GM12878 (cell line): Measurements from ENCODE around the gene ATP4A.

ENCODE experiments used
- BHLHE40 ChIP-seq, 2 experiments: fragments of 450-650 bp in 1 of 2; IDR thresholded peaks; 2 replicates each; pipeline ENCODE4 v1.6.1; 2011 to 2017; ENCODE audit warnings: low read depth in 2 of 2, borderline replicate concordance in 1 of 2, improper control_type of control experiment in 1 of 2, low read length in 1 of 2, mild to moderate bottlenecking in 1 of 2
- BRCA1 ChIP-seq: IDR thresholded peaks from 2 replicates; pipeline ENCODE4 v1.6.1; 2011; ENCODE audit warnings: low read depth, low read length, improper control_type of control experiment
- CBFB ChIP-seq: IDR thresholded peaks from 2 replicates; pipeline ENCODE4 v1.6.1; 2016; ENCODE audit warnings: antibody characterized with exemption, low read depth
- HDAC2 ChIP-seq: fragments of 200-600 bp; sonication (generic); IDR thresholded peaks from 2 replicates; pipeline ENCODE4 v1.6.1; 2017
- NBN ChIP-seq: fragments of 450-650 bp; IDR thresholded peaks from 2 replicates; pipeline ENCODE4 v1.6.1; 2016
- POLR2A ChIP-seq: IDR thresholded peaks from 2 replicates; pipeline ENCODE4 v1.6.1; 2011; ENCODE audit warnings: low read depth, mild to moderate bottlenecking, low read length
- POLR2AphosphoS5 ChIP-seq: IDR thresholded peaks from 2 replicates; pipeline ENCODE4 v1.6.1; 2011; ENCODE audit warnings: mild to moderate bottlenecking, low read length, inconsistent platforms
- RCOR1 ChIP-seq: conservative IDR thresholded peaks from 2 replicates; pipeline ENCODE4 v1.6.1; 2012; ENCODE audit warnings: low read depth, low read length, improper control_type of control experiment
- STAT1 ChIP-seq: fragments of 450-650 bp; conservative IDR thresholded peaks from 2 replicates; pipeline ENCODE4 v1.6.1; 2014; ENCODE audit warnings: antibody characterized with exemption, mild to moderate bottlenecking
- TAF1 ChIP-seq: IDR thresholded peaks from 2 replicates; pipeline ENCODE4 v1.6.1; 2011; ENCODE audit warnings: mild to moderate bottlenecking, low read depth, low read length, borderline replicate concordance
- TF ChIP-seq, protein P1 (sequence below), 3 experiments: IDR thresholded peaks in 2 of 3; conservative IDR thresholded peaks in 1 of 3; 2 replicates each; pipeline ENCODE4 v1.5.1; 2011; ENCODE audit warnings: low read depth in 3 of 3, low read length in 3 of 3, mild to moderate bottlenecking in 3 of 3, control low read depth in 2 of 3, moderate library complexity in 2 of 3, inconsistent platforms in 1 of 3, mixed read lengths in 1 of 3; ENCODE audit not compliant: control insufficient read depth in 2 of 3, insufficient read depth in 1 of 3; ENCODE audit errors: extremely low read depth in 1 of 3
- TF ChIP-seq, protein P2 (sequence below): IDR thresholded peaks from 2 replicates; pipeline ENCODE4 v1.6.1; 2011; ENCODE audit warnings: low read depth, mild to moderate bottlenecking, low read length, moderate library complexity, borderline replicate concordance; ENCODE audit errors: extremely low read depth
- TF ChIP-seq, protein P3 (sequence below): fragments of 450-650 bp; IDR thresholded peaks from 2 replicates; pipeline ENCODE4 v1.6.1; 2016; ENCODE audit warnings: mild to moderate bottlenecking, moderate library complexity, borderline replicate concordance
- TF ChIP-seq, protein P4 (sequence below): IDR thresholded peaks from 2 replicates; pipeline ENCODE4 v1.6.1; 2011; ENCODE audit warnings: low read depth, low read length, improper control_type of control experiment, borderline replicate concordance

DNA sequence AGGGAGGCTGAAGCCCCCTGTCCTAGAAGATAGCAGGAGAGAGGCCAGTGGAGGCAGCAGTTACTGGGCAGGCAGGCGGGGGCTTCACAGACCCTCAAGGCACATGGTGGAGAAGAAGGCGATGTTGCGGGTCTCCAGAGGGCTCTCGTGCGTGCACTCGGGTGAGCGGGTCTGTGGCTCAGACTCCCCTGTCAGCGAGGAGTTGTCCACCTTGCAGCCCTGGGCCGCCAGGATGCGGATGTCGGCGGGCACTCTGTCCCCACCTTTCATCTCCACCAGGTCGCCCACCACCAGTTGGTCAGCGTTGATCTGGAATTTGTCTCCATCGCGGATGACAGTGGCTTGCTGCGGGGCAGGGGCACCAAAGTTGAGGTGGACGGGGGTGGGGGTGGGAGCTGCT, 3.2 kb downstream of the ATP4A start:
- TF ChIP-seq, protein P1, sequence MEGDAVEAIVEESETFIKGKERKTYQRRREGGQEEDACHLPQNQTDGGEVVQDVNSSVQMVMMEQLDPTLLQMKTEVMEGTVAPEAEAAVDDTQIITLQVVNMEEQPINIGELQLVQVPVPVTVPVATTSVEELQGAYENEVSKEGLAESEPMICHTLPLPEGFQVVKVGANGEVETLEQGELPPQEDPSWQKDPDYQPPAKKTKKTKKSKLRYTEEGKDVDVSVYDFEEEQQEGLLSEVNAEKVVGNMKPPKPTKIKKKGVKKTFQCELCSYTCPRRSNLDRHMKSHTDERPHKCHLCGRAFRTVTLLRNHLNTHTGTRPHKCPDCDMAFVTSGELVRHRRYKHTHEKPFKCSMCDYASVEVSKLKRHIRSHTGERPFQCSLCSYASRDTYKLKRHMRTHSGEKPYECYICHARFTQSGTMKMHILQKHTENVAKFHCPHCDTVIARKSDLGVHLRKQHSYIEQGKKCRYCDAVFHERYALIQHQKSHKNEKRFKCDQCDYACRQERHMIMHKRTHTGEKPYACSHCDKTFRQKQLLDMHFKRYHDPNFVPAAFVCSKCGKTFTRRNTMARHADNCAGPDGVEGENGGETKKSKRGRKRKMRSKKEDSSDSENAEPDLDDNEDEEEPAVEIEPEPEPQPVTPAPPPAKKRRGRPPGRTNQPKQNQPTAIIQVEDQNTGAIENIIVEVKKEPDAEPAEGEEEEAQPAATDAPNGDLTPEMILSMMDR (IDR thresholded peaks at IDR 0.05 in 2 of 3, conservative IDR thresholded peaks at IDR 0.05 in 1 of 3; ENCODE audit: control insufficient read depth in 2 of 3, extremely low read depth in 1 of 3, insufficient read depth in 1 of 3, low read depth in 3 of 3, low read length in 3 of 3) = no peak
- TF ChIP-seq HDAC2 = no peak
- no peak for TF ChIP-seq POLR2AphosphoS5
- TF ChIP-seq BRCA1 = no peak
- no peak for TF ChIP-seq STAT1
- no peak for TF ChIP-seq CBFB
- no peak for TF ChIP-seq BHLHE40 (IDR thresholded peaks at IDR 0.05; ENCODE audit: borderline replicate concordance in 1 of 2, low read depth in 2 of 2, low read length in 1 of 2)
- TF ChIP-seq TAF1 = no peak
- TF ChIP-seq, protein P2, sequence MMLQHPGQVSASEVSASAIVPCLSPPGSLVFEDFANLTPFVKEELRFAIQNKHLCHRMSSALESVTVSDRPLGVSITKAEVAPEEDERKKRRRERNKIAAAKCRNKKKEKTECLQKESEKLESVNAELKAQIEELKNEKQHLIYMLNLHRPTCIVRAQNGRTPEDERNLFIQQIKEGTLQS = no peak
- TF ChIP-seq, protein P3, sequence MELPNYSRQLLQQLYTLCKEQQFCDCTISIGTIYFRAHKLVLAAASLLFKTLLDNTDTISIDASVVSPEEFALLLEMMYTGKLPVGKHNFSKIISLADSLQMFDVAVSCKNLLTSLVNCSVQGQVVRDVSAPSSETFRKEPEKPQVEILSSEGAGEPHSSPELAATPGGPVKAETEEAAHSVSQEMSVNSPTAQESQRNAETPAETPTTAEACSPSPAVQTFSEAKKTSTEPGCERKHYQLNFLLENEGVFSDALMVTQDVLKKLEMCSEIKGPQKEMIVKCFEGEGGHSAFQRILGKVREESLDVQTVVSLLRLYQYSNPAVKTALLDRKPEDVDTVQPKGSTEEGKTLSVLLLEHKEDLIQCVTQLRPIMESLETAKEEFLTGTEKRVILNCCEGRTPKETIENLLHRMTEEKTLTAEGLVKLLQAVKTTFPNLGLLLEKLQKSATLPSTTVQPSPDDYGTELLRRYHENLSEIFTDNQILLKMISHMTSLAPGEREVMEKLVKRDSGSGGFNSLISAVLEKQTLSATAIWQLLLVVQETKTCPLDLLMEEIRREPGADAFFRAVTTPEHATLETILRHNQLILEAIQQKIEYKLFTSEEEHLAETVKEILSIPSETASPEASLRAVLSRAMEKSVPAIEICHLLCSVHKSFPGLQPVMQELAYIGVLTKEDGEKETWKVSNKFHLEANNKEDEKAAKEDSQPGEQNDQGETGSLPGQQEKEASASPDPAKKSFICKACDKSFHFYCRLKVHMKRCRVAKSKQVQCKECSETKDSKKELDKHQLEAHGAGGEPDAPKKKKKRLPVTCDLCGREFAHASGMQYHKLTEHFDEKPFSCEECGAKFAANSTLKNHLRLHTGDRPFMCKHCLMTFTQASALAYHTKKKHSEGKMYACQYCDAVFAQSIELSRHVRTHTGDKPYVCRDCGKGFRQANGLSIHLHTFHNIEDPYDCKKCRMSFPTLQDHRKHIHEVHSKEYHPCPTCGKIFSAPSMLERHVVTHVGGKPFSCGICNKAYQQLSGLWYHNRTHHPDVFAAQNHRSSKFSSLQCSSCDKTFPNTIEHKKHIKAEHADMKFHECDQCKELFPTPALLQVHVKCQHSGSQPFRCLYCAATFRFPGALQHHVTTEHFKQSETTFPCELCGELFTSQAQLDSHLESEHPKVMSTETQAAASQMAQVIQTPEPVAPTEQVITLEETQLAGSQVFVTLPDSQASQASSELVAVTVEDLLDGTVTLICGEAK = no peak
- TF ChIP-seq NBN = no peak
- no peak for TF ChIP-seq RCOR1
- TF ChIP-seq POLR2A = no peak
- TF ChIP-seq, protein P4, sequence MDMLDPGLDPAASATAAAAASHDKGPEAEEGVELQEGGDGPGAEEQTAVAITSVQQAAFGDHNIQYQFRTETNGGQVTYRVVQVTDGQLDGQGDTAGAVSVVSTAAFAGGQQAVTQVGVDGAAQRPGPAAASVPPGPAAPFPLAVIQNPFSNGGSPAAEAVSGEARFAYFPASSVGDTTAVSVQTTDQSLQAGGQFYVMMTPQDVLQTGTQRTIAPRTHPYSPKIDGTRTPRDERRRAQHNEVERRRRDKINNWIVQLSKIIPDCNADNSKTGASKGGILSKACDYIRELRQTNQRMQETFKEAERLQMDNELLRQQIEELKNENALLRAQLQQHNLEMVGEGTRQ = no peak
